Left cardiac atrium (tissue), 4 donors: ENCODE results near the gene HACD3. TPM values are rescaled to one million over a fixed set of nuclear protein-coding genes. Genes with fewer than 3 reads are reported as not detected.

Source experiments
- ATAC-seq, 2 donors: fragments of 200-7000 bp; cut with Tn5 transposase; one replicate each; pipeline ENCODE4 v1.9.1; 2020; ENCODE audit warnings: mild to moderate bottlenecking in 2 of 2, moderate library complexity in 2 of 2
- DNase-seq: peaks from one replicate; pipeline ENCODE4 v3.0.0-alpha.2; 2020
- intact Hi-C, 2 donors: fragments of 100-400 bp; cut with DNase I; formaldehyde crosslinking; loops; one replicate each; pipeline versions ENCODE4 v1.14.1 to v1.15.1; 2022 to 2023
- long read RNA-seq: library from polyadenylated mRNA; unstranded; transcript quantifications from one replicate; pipeline ENCODE4 v2.0.0, GENCODE V29; 2021
- total RNA-seq, 2 donors: library from RNA; stranded (reverse); fragmentation: NEBNext Ultra II Directional; extraction: Animal tissue kit (Norgen Biotek cat#: 25700); gene quantifications; one replicate each; pipeline ENCODE4 v1.2.1, GENCODE V29; 2021
- donor health status: DM: no; HTN: yes; CAD: no.
- donor health status: DM: no; HTN: yes; CAD: no; lungs with severe emphysema.
- donor health status: DM: yes; HTN: yes; CAD: no.
- donor health status: Dilated cardiomyopathy.

HACD3 gene
- total RNA-seq: 10 to 100 TPM; 15.9 to 18.0 TPM
- long read RNA-seq, transcript HACD3-201 (11 exons, 3,228 nt): major isoform, 42 of 43 reads
- long read RNA-seq, partial matches to known transcripts: 0 of 43 reads
- long read RNA-seq, other reads (novel, unspliced or antisense): 0 of 43 reads

DNA sequence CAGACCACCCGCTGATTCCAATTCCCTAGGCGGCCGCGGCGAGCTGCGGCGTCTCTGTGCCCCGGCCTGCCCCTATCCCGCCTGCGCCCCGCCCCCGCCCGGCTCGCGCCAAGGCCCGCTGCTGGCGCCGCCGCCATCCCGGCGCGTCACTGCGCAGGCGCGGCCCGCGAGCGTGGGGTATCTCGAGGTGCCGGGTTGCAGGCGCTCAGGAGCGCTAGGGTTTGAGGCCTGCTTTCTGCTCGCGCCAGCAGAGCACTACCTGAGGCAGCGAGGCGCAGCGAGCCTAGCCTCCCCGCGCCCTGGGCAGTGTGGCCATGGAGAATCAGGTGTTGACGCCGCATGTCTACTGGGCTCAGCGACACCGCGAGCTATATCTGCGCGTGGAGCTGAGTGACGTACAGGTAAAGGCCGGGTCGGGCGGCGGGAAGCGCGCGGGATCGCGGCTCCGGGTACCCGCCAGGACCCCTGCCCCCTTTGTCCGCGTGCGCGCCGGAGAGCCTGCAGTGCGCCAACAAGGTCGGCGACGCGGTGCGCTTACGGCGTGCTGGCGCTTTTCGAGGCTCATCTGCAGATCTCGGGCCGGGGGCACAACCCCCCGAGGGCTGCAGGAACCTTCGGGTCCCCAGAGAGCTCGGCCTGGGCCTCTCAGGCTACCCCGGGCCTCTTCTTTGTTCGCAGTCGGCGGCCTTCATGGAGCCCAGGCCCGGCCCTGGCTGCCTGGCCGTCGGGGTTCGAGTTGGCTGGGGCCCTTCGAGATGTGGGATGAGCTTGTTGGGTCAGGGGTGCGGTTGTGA, at the start of gene HACD3:
HACD3 (plus strand) TSS at position 146 of the 794 bp plus-strand sequence; CDS start at position 315, 169 bp downstream.
- peak; percentile 92 for DNase-seq
- intact Hi-C loops: no loop called here
- peak; percentile 98 to 99 for ATAC-seq

GRCh38 chr15:65484876-65485275, 45.4 kb upstream of the HACD3 start:
- ATAC-seq (no peak), DNase-seq (no peak)
- intact Hi-C loops: no loop called here

GRCh38 chr15:65494076-65494475, 36.2 kb upstream of the HACD3 start:
- ATAC-seq (no peak), DNase-seq (no peak)
- intact Hi-C loops: no loop called here

- DNase-seq (no peak), ATAC-seq (no peak)
- intact Hi-C loops: no loop called here
These were observed 20.9 kb upstream of the HACD3 start for GRCh38 chr15:65509321-65509720.

GRCh38 chr15:65512189-65512588, 18.1 kb upstream of the HACD3 start:
- intact Hi-C loops: no loop called here
- no peak for DNase-seq
- ATAC-seq: peak in 1 of 2 donors; percentile 3

DNA sequence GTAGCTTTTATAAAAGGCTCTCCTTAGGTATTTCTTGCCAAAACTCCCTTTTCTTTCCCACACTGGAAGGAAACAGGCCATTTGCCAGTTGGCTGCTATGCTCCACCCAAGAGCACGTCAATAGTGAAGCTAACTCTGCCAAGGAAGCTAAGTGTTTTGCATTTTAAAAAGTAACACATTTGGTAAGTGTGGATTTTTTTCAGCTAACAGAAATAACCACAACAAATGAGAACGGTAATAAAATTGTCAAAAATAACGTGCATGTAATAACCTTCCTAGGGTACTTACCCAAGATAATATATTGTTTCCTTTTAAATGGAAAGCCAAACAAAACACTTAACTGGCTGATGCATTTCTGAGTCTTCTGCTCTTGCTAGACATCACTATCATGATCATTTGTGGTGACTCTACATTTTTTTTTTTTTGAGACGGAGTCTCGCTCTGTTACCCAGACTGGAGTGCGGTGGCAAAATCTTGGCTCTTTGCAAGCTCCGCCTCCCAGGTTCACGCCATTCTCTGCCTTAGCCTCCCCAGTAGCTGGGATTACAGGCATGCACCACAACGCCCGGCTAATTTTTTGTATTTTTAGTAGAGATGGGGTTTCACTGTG, 17.4 kb upstream of the HACD3 start:
- intact Hi-C loops: no loop called here
- ATAC-seq: peak; percentile 32 to 61

DNA sequence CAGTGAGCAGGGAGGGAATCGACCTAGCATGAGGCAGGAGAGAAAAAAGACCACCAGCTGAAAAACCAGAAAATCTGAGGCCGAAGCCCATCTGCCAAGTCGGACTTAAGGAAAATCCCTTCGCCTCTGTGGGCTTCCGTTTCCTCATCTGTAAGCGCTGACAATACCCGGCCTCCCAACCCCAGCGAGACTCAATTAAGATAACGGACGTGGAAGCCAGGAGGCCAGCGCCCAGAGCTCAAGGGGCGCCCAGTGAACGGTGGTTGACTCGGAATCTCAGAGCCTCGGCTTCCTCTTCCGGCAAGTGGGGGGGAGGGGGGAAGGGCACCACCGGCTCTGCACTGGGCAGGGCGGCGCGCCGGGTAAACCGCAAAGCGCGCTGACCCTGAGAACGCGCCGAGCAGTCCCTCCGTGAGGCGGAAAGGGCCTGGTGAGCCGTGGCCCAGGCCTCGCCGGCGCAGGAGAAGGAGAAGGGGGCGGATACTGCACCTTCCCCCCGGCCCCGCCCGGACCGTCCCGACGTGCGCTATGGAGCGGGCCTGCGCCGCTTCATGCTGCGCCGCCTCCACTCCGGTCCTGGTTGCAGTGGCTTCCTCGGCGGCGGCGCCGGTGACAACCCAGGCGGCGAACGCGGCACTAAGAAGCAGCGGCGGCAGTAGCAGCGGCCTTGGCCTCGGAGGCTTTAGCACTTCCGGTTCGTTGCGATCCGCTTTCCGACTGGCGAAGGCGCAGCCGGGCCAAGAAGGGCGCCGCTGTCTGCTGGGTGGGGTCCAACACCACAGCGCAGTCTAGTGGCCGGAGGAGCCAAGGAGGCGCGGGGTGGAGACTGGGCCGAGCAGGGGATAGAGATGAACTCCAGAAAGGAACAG, 13.0 kb upstream of the HACD3 start, which contains the start of gene DPP8:
DPP8 (minus strand) TSS at position 693 of the 869 bp plus-strand sequence. CDS start 5,136 bp downstream, outside the sequence.
- DNase-seq (peak; percentile 94), ATAC-seq (peak; percentile 98)
- intact Hi-C loops: no loop called here

More for the DNA sequence above, 17.4 kb upstream of the HACD3 start:
- DNase-seq: peak; percentile 77

DNA sequence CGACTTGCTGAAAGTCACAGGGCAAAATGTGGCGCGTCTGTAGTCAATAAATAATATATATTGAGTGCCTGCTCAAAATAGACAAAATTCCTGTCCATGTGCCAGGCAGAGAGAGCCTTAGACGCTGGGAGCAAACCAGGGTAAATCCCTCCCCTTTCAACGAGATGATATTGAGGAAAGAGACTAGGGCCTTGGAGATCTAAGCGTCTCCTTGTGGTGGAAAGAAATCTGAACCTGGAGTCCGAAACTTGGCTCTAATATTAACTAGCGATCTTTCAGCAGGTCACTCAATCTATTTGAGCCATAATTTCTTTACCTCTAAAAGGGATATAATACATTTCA, 12.4 kb upstream of the HACD3 start:
- intact Hi-C loops: no loop called here
- DNase-seq (no peak), ATAC-seq (no peak)

DNA sequence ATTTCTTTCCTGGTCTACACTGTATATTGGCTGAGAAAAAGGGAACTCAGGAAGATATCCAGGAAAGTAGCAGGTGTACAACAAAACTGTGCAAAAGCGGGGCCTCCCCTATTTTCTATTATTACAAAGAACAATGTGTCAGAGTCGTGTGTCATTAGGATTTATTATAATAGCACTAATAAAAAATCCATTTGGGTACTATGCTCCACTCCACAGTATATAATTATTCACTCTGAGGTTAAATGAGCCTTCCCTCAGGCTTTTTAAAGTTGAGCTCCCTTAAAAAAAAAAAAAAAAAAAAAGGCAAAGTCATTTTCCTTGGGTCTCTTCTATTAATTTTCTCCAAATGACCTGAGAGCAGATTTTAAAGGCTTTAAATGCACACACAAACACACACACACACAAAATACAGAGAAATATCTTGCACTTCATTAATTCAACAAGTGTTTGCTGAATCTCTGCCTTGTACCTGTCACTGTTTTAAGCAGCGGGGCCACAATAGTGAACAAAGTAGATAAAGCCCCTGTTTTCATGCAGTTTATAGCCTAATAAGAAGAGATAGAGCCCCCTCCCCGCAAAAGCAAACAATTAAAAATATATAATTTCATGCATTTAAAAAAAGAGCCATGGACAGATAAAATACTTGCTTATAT, 11.5 kb upstream of the HACD3 start:
- DNase-seq (no peak), ATAC-seq (no peak)
- intact Hi-C loops: no loop called here

- no peak for DNase-seq
- intact Hi-C loops: no loop called here
- ATAC-seq: no peak
These were observed 8.9 kb upstream of the HACD3 start for GRCh38 chr15:65521350-65521749.

DNA sequence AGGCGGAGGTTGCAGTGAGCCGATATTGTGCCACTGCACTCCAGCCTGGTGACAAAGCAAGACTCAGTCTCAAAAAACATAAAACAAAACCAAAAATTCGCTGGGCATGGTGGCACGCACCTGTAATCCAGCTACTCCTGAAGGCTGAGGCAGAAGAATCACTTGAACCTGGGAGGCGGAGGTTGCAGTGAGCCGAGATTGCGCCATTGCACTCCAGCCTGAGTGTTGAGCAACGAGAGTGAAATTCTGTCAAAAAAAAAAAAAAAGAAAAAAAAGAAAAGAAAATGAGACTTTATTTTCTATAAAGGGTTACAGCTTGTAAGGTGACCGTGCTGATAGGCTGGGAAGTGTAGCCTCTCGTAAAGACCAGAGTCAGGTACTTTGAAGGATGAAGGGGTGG, 6.0 kb upstream of the HACD3 start:
- intact Hi-C loops: no loop called here
- ATAC-seq: no peak
- no peak for DNase-seq

DNA sequence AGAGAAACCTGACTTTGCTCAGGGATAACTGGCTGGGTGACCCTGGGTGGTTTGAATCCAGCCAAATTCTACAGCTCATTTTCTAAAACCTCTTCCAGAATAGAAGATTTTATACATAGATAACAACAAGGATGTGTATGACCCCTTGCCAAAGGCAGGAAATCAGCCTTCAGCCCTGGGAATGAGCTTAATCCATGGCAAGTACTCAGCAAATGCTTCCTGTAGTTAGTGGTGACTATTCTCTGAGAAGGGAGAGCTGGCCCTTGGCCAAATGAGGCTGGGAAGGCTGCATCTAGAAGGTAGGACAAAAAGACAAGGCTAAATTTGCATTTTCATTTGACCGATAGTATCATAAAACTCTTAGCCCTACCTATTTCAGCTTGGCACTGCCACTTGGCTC, 4.6 kb upstream of the HACD3 start:
- ATAC-seq (no peak), DNase-seq (peak; percentile 36)
- intact Hi-C loops: no loop called here

- no peak for DNase-seq
- no peak for ATAC-seq
- intact Hi-C loops: no loop called here
These were observed 1.7 kb upstream of the HACD3 start for GRCh38 chr15:65528461-65529060.

GRCh38 chr15:65529762-65530317, 423 bp upstream of the HACD3 start:
- intact Hi-C loops: no loop called here
- ATAC-seq (peak in 1 of 2 donors; percentile 6), DNase-seq (no peak)

GRCh38 chr15:65532738-65533051, 2.4 kb downstream of the HACD3 start:
- no peak for ATAC-seq
- intact Hi-C loops: no loop called here
- no peak for DNase-seq

DNA sequence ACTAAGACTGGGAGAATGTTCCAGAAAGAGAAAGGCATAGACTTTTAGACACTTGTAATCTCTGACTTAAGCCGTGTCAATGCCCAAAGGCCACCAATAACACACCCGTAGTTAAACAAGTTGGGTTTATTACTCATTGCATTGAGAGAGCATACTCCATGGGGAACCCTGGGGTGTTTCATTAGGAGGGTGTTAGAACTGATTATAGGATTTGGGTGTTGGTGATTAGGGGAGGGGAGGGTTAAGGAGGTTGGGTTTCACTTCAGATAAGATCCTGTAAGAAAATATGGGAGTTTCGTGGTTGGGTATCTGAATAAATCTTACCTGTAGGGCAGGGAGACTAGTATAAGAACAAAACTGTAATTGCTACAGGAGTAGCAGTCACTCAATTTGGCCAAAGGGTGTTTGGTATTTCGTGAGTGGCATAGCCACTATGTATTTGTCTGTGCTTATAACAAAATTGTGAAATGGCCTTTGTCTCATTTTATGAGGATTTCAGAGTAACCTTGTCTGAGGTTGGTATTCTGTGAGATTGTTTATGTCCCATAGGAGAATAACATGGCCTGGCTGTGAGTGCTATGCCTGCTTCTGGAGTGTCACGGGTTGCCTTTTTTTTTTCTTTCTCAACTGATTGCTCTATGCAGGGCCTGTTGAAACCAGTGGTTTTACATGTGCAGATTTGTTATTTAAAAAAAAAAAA, 2.9 kb downstream of the HACD3 start:
- ATAC-seq (no peak), DNase-seq (no peak)
- intact Hi-C loops: no loop called here

DNA sequence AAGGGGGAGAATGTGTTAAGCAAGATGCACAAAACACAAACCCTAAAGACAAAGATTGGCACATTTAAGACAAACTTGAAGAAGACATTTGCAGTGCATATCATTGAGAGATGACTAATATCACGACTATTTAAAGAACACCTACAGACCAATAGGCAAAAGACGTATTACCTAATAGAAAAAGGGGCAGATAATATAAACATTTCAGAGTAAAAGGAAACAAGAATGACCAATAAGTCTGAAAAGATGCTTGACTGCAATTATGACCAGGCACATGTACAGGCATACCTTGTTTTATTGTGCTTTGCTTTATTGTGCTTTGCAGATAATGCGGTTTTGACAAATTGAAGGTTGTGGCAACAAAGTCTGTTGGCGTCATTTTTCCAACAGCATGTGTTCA, 4.9 kb downstream of the HACD3 start:
- ATAC-seq: no peak
- intact Hi-C loops: no loop called here
- no peak for DNase-seq

DNA sequence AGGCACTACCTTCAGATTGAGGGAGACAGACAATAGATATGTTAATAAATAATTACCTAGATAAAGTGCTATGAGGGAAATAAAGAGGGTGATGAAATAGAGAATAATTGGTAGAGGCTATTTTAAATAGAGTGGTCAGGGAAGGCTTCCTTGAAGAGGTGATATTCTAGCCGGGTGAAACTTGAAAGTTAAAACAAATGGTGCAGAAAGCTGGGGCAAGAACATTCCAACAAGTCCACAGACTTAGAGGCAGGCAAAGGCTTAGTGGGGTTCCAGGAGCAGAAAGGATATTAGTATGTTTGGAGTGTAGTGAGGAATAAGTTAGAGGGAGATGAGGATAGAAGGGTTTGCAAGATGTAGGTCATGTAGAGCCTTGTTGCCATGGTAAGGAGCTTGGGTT, 10.1 kb downstream of the HACD3 start:
- DNase-seq (no peak), ATAC-seq (no peak)
- intact Hi-C loops: no loop called here
